Kidney (tissue), 14 donors: ENCODE results near the gene CCDC63. TPM values are rescaled to one million over a fixed set of nuclear protein-coding genes. Genes with fewer than 3 reads are reported as not detected.
A peak's percentile ranks its signal among the peaks of the same experiment; 100 is the strongest.

Source experiments
- DNase-seq, 5 donors: peaks; one replicate each; pipeline ENCODE4 v3.0.0-alpha.2; 2013 to 2020
- FAIRE-seq: peaks from 2 replicates; lab custom pipeline; 2012; peaks lifted over from hg19 to GRCh38; lab: Jason Lieb, UNC
- H3K27ac ChIP-seq, 2 donors: one replicate each; pipeline ENCODE4 v1.7.0; 2013; ENCODE audit warnings: low read depth in 2 of 2, low read length in 2 of 2, inconsistent platforms in 1 of 2
- H3K27me3 ChIP-seq: one replicate; pipeline ENCODE4 v1.7.1; 2013; ENCODE audit warnings: low read length, inconsistent platforms; ENCODE audit not compliant: control insufficient read depth, insufficient read depth
- H3K36me3 ChIP-seq, 3 donors: one replicate each; pipeline versions ENCODE4 v1.7.0 to v1.7.1; 2013; ENCODE audit warnings: low read length in 3 of 3, control low read depth in 1 of 3, inconsistent platforms in 1 of 3; ENCODE audit not compliant: insufficient read depth in 3 of 3, control insufficient read depth in 2 of 3
- H3K4me1 ChIP-seq, 3 donors: one replicate each; pipeline versions ENCODE4 v1.7.0 to v1.7.1; 2013; ENCODE audit warnings: low read length in 3 of 3, inconsistent platforms in 1 of 3, low read depth in 1 of 3; ENCODE audit not compliant: control insufficient read depth in 2 of 3, insufficient read depth in 2 of 3
- H3K4me3 ChIP-seq, 3 donors: one replicate each; pipeline versions ENCODE4 v1.7.0 to v1.8.1; 2013; ENCODE audit warnings: low read length in 3 of 3, control low read depth in 1 of 3, inconsistent platforms in 1 of 3
- H3K9ac ChIP-seq, 3 donors: one replicate each; pipeline versions ENCODE4 v1.7.0 to v1.7.1; 2013; ENCODE audit warnings: low read length in 3 of 3, control low read depth in 1 of 3, inconsistent platforms in 1 of 3
- H3K9me3 ChIP-seq, 3 donors: one replicate each; pipeline versions ENCODE4 v1.7.0 to v1.7.1; 2013; ENCODE audit warnings: low read length in 3 of 3, control low read depth in 1 of 3, inconsistent platforms in 1 of 3; ENCODE audit not compliant: control insufficient read depth in 2 of 3, insufficient read depth in 1 of 3
- intact Hi-C: fragments of 100-400 bp; cut with DNase I; formaldehyde crosslinking; loops from one replicate; pipeline ENCODE4 v1.11.1; 2022
- polyA plus RNA-seq: library from polyadenylated mRNA; stranded (reverse); fragments of 350-450 nt; fragmentation: Illumina TruSeq; extraction: RNeasy Lipid Tissue Mini Kit (QIAGEN cat#74804); gene quantifications from one replicate; pipeline ENCODE4 v1.2.3, GENCODE V29; 2014; ENCODE audit warnings: low read depth, low replicate concordance; ENCODE audit not compliant: insufficient read depth
- total RNA-seq: library from RNA; stranded (reverse); fragmentation: NEBNext Ultra II Directional; extraction: Animal tissue kit (Norgen Biotek cat#: 25700); gene quantifications from one replicate; pipeline ENCODE4 v1.2.1, GENCODE V29; 2021
- TF ChIP-seq, protein P1 (sequence below): IDR thresholded peaks from 3 replicates; pipeline ENCODE4 v1.5.1; 2012; ENCODE audit warnings: mild to moderate bottlenecking, moderate library complexity, borderline replicate concordance; ENCODE audit not compliant: insufficient read depth; ENCODE audit errors: extremely low read depth
- donor health status: control.
- donor health status: control.
- donor health status: control.
- donor health status: control.
- donor health status: control.
- donor health status: DM: yes; HTN: yes; CAD: no.
- donor health status: Normal renal cell carcinoma (clear cell type).

CCDC63 gene
- total and polyA plus RNA-seq, 2 donors from 2014 or later: not detected

DNA sequence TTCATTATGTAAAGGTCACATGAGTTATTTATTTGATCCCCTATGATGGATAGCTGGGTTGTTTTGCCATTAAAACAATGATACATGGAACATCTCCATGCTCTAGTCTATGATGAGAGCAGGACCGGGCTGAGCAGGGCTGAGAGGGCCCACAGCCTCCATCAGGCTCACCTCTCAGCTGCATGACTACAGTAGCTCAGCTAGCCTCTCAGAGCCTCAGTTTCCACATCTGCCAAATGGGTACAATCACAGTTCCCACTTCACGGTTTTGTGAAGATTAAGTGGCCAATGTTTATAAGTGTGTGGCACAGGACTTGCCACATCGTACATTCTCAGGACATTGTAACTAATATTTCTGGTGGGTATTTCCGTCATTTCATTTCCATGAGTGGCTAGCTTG lies 93.5 kb downstream of the CCDC63 start:
- Histone ChIP-seq H3K4me3 (no peak overlapping the region), H3K9me3 (no peaks in the 10 kb centered on the region), H3K27me3 (no peaks in the 10 kb centered on the region), H3K4me1 (no peaks in the 10 kb centered on the region), H3K9ac (no peak overlapping the region), H3K36me3 (no peaks in the 10 kb centered on the region), H3K27ac (no peak overlapping the region)
- DNase-seq (no peak), FAIRE-seq (no peak)
- TF ChIP-seq, protein P1, sequence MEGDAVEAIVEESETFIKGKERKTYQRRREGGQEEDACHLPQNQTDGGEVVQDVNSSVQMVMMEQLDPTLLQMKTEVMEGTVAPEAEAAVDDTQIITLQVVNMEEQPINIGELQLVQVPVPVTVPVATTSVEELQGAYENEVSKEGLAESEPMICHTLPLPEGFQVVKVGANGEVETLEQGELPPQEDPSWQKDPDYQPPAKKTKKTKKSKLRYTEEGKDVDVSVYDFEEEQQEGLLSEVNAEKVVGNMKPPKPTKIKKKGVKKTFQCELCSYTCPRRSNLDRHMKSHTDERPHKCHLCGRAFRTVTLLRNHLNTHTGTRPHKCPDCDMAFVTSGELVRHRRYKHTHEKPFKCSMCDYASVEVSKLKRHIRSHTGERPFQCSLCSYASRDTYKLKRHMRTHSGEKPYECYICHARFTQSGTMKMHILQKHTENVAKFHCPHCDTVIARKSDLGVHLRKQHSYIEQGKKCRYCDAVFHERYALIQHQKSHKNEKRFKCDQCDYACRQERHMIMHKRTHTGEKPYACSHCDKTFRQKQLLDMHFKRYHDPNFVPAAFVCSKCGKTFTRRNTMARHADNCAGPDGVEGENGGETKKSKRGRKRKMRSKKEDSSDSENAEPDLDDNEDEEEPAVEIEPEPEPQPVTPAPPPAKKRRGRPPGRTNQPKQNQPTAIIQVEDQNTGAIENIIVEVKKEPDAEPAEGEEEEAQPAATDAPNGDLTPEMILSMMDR: no peak
- intact Hi-C loops: no loop called here

DNA sequence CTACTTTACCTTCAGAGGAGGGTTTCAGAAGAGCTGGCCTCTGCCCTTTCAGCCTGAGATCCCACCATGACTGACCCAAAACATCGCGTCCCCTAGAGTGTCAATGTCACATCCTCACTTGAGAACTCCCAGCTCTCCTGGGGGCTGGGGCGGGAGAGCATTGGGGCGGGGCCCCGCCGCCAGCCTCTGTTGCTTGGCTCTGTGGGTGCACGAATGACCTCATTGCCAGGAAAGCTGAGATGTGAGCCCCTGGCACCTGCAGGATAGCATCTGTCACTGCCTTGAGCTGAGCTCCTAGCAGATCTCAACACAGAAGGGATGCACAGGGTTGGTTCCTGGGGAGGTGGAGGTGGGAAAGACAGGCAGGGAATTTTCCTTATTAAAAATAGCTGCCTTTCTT lies 94.1 kb downstream of the CCDC63 start:
- intact Hi-C loops: no loop called here
- H3K4me1 ChIP-seq: no peaks in the 10 kb centered on the region
- peaks cover 0 to 3% (median 0%) of the 10 kb centered on the region in 3 donors for H3K9me3 ChIP-seq
- H3K9ac ChIP-seq: no peak overlapping the region
- no peak overlapping the region for H3K4me3 ChIP-seq
- H3K27ac ChIP-seq: no peak overlapping the region
- DNase-seq (no peak), FAIRE-seq (no peak)
- no peaks in the 10 kb centered on the region for H3K36me3 ChIP-seq
- no peaks in the 10 kb centered on the region for H3K27me3 ChIP-seq
- TF ChIP-seq, protein P1: no peak

DNA sequence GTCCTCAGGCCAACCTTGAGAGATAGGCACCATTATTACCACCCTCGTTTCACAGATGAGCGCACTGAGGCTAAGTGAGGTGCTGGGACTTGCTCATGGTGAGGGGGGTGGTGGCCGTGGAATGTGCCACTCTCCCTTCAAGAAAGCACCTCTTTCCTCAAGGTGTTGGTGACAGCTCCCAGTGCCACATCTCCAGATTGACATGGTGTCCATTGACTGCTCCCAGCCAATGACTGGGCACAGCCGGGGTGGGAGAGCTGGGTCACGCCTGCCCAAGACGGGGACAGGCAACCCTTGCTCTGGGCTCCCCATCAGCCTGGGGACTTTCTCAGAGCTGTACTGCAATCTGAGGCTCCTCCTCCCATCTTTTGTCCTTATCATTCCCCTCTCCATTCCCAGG lies 94.6 kb downstream of the CCDC63 start:
- Histone ChIP-seq H3K9ac (no peak overlapping the region), H3K27ac (no peak overlapping the region), H3K4me3 (no peak overlapping the region), H3K9me3 (peaks cover 0 to 3% (median 2%) of the 10 kb centered on the region in 3 donors), H3K27me3 (no peaks in the 10 kb centered on the region), H3K36me3 (no peaks in the 10 kb centered on the region), H3K4me1 (no peaks in the 10 kb centered on the region)
- intact Hi-C loops: no loop called here
- FAIRE-seq (no peak), DNase-seq (peak in 1 of 5 donors; percentile 32)
- TF ChIP-seq, protein P1: no peak

DNA sequence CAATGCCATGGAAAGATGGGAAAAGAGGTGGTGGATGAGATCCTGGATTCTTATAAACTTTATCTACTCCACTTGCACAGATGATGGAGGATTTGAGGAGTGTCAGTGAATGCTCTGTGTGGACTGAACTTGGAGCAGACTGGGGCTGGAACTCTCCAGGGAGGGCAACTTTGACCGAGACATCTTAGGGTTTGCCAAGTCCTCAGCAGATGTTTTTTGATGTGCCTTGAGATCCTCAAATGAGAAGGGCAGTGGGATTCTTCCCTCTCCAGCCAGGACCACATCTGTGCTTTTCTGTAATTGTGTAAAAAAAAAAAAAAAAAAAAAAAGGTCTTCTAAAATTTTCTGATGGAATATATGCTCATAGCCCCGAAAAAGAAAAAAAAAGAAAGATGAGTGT lies 96.6 kb downstream of the CCDC63 start:
- Histone ChIP-seq H3K4me3 (no peak overlapping the region), H3K9ac (no peak overlapping the region), H3K27me3 (no peaks in the 10 kb centered on the region), H3K36me3 (no peaks in the 10 kb centered on the region), H3K9me3 (peaks cover 0 to 16% (median 7%) of the 10 kb centered on the region in 3 donors), H3K27ac (no peak overlapping the region), H3K4me1 (no peaks in the 10 kb centered on the region)
- TF ChIP-seq, protein P1: no peak
- FAIRE-seq: no peak
- intact Hi-C loops: no loop called here
- DNase-seq: no peak
